ENCODE measurements around the gene TUBGCP6.

GRCh38 chr22:50193621-50194020 lies 51.2 kb downstream of the TUBGCP6 start:
- TF ChIP-seq, protein P1, sequence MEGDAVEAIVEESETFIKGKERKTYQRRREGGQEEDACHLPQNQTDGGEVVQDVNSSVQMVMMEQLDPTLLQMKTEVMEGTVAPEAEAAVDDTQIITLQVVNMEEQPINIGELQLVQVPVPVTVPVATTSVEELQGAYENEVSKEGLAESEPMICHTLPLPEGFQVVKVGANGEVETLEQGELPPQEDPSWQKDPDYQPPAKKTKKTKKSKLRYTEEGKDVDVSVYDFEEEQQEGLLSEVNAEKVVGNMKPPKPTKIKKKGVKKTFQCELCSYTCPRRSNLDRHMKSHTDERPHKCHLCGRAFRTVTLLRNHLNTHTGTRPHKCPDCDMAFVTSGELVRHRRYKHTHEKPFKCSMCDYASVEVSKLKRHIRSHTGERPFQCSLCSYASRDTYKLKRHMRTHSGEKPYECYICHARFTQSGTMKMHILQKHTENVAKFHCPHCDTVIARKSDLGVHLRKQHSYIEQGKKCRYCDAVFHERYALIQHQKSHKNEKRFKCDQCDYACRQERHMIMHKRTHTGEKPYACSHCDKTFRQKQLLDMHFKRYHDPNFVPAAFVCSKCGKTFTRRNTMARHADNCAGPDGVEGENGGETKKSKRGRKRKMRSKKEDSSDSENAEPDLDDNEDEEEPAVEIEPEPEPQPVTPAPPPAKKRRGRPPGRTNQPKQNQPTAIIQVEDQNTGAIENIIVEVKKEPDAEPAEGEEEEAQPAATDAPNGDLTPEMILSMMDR (IDR thresholded peaks at IDR 0.05; ENCODE audit: insufficient read depth, low read depth, low read length) = no peak
- TF ChIP-seq EZH2 (IDR thresholded peaks at IDR 0.05; ENCODE audit: insufficient read depth, low read length) = no peak
